ENCODE data around the gene CASP9. TPM values are rescaled to one million over a fixed set of nuclear protein-coding genes. Genes with fewer than 3 reads are reported as not detected.

CASP9 gene
- total and polyA plus RNA-seq, 10 of the 15 experiments (the other 5 are each of a cell fraction or from before 2014, with no cell fraction given): 2.7 to 14.6 (median 7.6) TPM

GRCh38 chr1:15452866-15453571, 71.0 kb downstream of the CASP9 start:
- POLR2A ChIA-PET: no interaction called here
- H3K9ac ChIP-seq (ENCODE audit: control insufficient read depth, insufficient read depth, low read length): no peak overlapping the region
- in situ Hi-C loops (cut with MboI): no loop called here
- no peak for ATAC-seq
- H3K27me3 ChIP-seq (replicated peaks in 1 of 2; ENCODE audit: control insufficient read depth in 2 of 2, insufficient read depth in 2 of 2, low read length in 1 of 2): no peaks in the 10 kb centered on the region
- BruUV-seq (replicated peaks): no TSS peak
- H3K9me3 ChIP-seq (replicated peaks; ENCODE audit: control insufficient read depth, insufficient read depth, low read length): no peaks in the 10 kb centered on the region; the same call in 2 of the 3 replicates
- RAD21 ChIA-PET (ENCODE audit: unreplicated experiment): no interaction called here
- no peak overlapping the region for H3K27ac ChIP-seq (ENCODE audit: control insufficient read depth, insufficient read depth)
- H3K36me3 ChIP-seq (ENCODE audit: control insufficient read depth in 2 of 2, insufficient read depth in 2 of 2, low read length in 1 of 2): no peaks in the 10 kb centered on the region
- FAIRE-seq: no peak
- no peak overlapping the region for H3K4me3 ChIP-seq
- H3K4me2 ChIP-seq (ENCODE audit: control insufficient read depth, insufficient read depth): no peak overlapping the region
- no peaks in the 10 kb centered on the region for H3K79me2 ChIP-seq (ENCODE audit: control insufficient read depth, insufficient read depth, low read length)
- no peak overlapping the region for H2AFZ ChIP-seq (ENCODE audit: control insufficient read depth, low read depth, low read length)
- no peak for DNase-seq (ENCODE audit: low read depth, low spot score)
- H4K20me1 ChIP-seq (ENCODE audit: control insufficient read depth, insufficient read depth): no peaks in the 10 kb centered on the region
- CTCF ChIA-PET: no interaction called here
- intact Hi-C loops (cut with micrococcal nuclease; ENCODE audit: unreplicated experiment): no loop called here
- WGBS (ENCODE audit: insufficient coverage, insufficient replicate concordance, low lambda C conversion rate, missing lambda C conversion rate): 46% methylated on average over 10 of the region's 10 CpGs
- TF ChIP-seq HDAC2 (IDR thresholded peaks at IDR 0.05) (no peak), ZBTB40 (IDR thresholded peaks at IDR 0.05; ENCODE audit: borderline replicate concordance) (peak; percentile 61)
- SMC1A ChIA-PET (ENCODE audit: uncharacterized antibody, unreplicated experiment): no interaction called here
- peaks cover 4% of the 10 kb centered on the region for H3K4me1 ChIP-seq (ENCODE audit: control insufficient read depth, insufficient read depth, low read length)

GRCh38 chr1:15452216-15452615, 71.8 kb downstream of the CASP9 start:
- Histone ChIP-seq H3K27ac (ENCODE audit: control insufficient read depth, insufficient read depth) (no peak overlapping the region), H3K27me3 (replicated peaks in 1 of 2; ENCODE audit: control insufficient read depth in 2 of 2, insufficient read depth in 2 of 2, low read length in 1 of 2) (no peaks in the 10 kb centered on the region), H3K4me3 (no peak overlapping the region), H3K36me3 (ENCODE audit: control insufficient read depth in 2 of 2, insufficient read depth in 2 of 2, low read length in 1 of 2) (no peaks in the 10 kb centered on the region), H4K20me1 (ENCODE audit: control insufficient read depth, insufficient read depth) (no peaks in the 10 kb centered on the region), H3K79me2 (ENCODE audit: control insufficient read depth, insufficient read depth, low read length) (no peaks in the 10 kb centered on the region), H2AFZ (ENCODE audit: control insufficient read depth, low read depth, low read length) (no peak overlapping the region), H3K9ac (ENCODE audit: control insufficient read depth, insufficient read depth, low read length) (no peak overlapping the region), H3K4me2 (ENCODE audit: control insufficient read depth, insufficient read depth) (no peak overlapping the region), H3K4me1 (ENCODE audit: control insufficient read depth, insufficient read depth, low read length) (peaks cover 4% of the 10 kb centered on the region), H3K9me3 (replicated peaks; ENCODE audit: control insufficient read depth, insufficient read depth, low read length) (no peaks in the 10 kb centered on the region; the same call in 2 of the 3 replicates)
- no peak for DNase-seq (ENCODE audit: low read depth, low spot score)
- RAD21 ChIA-PET (ENCODE audit: unreplicated experiment): no interaction called here
- CTCF ChIA-PET: no interaction called here
- in situ Hi-C loops (cut with MboI): no loop called here
- BruUV-seq (replicated peaks): no TSS peak
- FAIRE-seq: no peak
- 91% methylated on average over 1 of the region's 1 CpG for WGBS (ENCODE audit: insufficient coverage, insufficient replicate concordance, low lambda C conversion rate, missing lambda C conversion rate)
- intact Hi-C loops (cut with micrococcal nuclease; ENCODE audit: unreplicated experiment): no loop called here
- POLR2A ChIA-PET: interaction anchor here (0.6 kb wide), 1 partner anchor 171 kb away, joined by 6 read pairs; no protein-coding TSS in a partner anchor
- SMC1A ChIA-PET (ENCODE audit: uncharacterized antibody, unreplicated experiment): no interaction called here
- no peak for ATAC-seq
- TF ChIP-seq REST (IDR thresholded peaks at IDR 0.05; ENCODE audit: low read depth, low read length) (no peak), BACH1 (IDR thresholded peaks at IDR 0.05; ENCODE audit: borderline replicate concordance) (no peak), CEBPB (IDR thresholded peaks at IDR 0.05; ENCODE audit: borderline replicate concordance in 1 of 2, low read depth in 2 of 2, low read length in 2 of 2) (no peak), TARDBP (IDR thresholded peaks at IDR 0.05; ENCODE audit: borderline replicate concordance) (no peak)

All from GM12878 (cell line).